NCI-H345 treated with DMSO at 0.1 percent for 48 hours (cell line): ENCODE data around the gene CNOT4.
"Not testable (repeated sequence)": the region's sequence is repeated elsewhere in the genome, so short reads cannot be mapped to it uniquely, and the experiment has no call there.

ENCODE experiments used
- DNase-seq: peaks from one replicate; lab custom pipeline; 2025; ENCODE audit not compliant: unreplicated experiment; lab: John Stamatoyannopoulos, UW

CNOT4 gene

GRCh38 chr7:135512135-135512887, 2.4 kb upstream of the CNOT4 start:
- peak; percentile 67 for DNase-seq

- DNase-seq, result no peak
Measured at GRCh38 chr7:135510592-135511183, 786 bp upstream of the CNOT4 start.

- no peak for DNase-seq
Measured at GRCh38 chr7:135509589-135509838, 388 bp downstream of the CNOT4 start.

- no peak for DNase-seq
Measured at GRCh38 chr7:135508883-135509588, 866 bp downstream of the CNOT4 start.

- no peak for DNase-seq
Measured at GRCh38 chr7:135501402-135501801, 8.5 kb downstream of the CNOT4 start.

GRCh38 chr7:135499818-135500217, 10.1 kb downstream of the CNOT4 start:
- DNase-seq, result no peak

- not testable (repeated sequence) for DNase-seq
Measured at GRCh38 chr7:135497161-135497560, 12.7 kb downstream of the CNOT4 start.

- DNase-seq, result no peak
Measured at GRCh38 chr7:135493362-135493761, 16.5 kb downstream of the CNOT4 start.

GRCh38 chr7:135492151-135492550, 17.8 kb downstream of the CNOT4 start:
- DNase-seq, result no peak

- DNase-seq, result no peak
Measured at GRCh38 chr7:135490783-135491182, 19.1 kb downstream of the CNOT4 start.

GRCh38 chr7:135489791-135490190, 20.1 kb downstream of the CNOT4 start:
- no peak for DNase-seq

GRCh38 chr7:135486261-135486920, 23.5 kb downstream of the CNOT4 start:
- DNase-seq, result no peak

GRCh38 chr7:135481598-135481979, 28.3 kb downstream of the CNOT4 start:
- no peak for DNase-seq

- no peak for DNase-seq
Measured at GRCh38 chr7:135480966-135481597, 28.8 kb downstream of the CNOT4 start.

GRCh38 chr7:135475521-135475920, 34.4 kb downstream of the CNOT4 start:
- DNase-seq, result no peak

GRCh38 chr7:135469705-135470104, 40.2 kb downstream of the CNOT4 start:
- not testable (repeated sequence) for DNase-seq

GRCh38 chr7:135467207-135467711, 42.6 kb downstream of the CNOT4 start:
- DNase-seq, result no peak

GRCh38 chr7:135466442-135467206, 43.3 kb downstream of the CNOT4 start:
- DNase-seq, result no peak

GRCh38 chr7:135463908-135464307, 46.0 kb downstream of the CNOT4 start:
- DNase-seq, result no peak

- DNase-seq, result no peak
Measured at GRCh38 chr7:135459951-135460567, 49.8 kb downstream of the CNOT4 start.
